Hematopoietic multipotent progenitor cell treated with erythropoietin and hydrocortisone succinate and interleukin-3 and kit ligand, for 6 days (in vitro differentiated cells): ENCODE results near the gene BCL2A1.
A peak's percentile ranks its signal among the peaks of the same experiment; 100 is the strongest.
"Not testable (repeated sequence)": the region's sequence is repeated elsewhere in the genome, so short reads cannot be mapped to it uniquely, and the experiment has no call there.

Source experiments
- DNase-seq: peaks from one replicate; pipeline ENCODE4 v3.0.0-alpha.2; 2015

Gene BCL2A1

GRCh38 chr15:79988448-79989117, 17.6 kb upstream of the BCL2A1 start:
- no peak for DNase-seq

GRCh38 chr15:79987969-79988368, 17.0 kb upstream of the BCL2A1 start:
- no peak for DNase-seq

GRCh38 chr15:79987569-79987955, 16.6 kb upstream of the BCL2A1 start:
- no peak for DNase-seq

GRCh38 chr15:79981831-79982455, 10.9 kb upstream of the BCL2A1 start:
- peak; percentile 47 for DNase-seq

GRCh38 chr15:79978655-79979514, 7.9 kb upstream of the BCL2A1 start:
- peak; percentile 66 for DNase-seq

GRCh38 chr15:79978260-79978654, 7.3 kb upstream of the BCL2A1 start:
- DNase-seq, result no peak

GRCh38 chr15:79977431-79978054, 6.5 kb upstream of the BCL2A1 start:
- peak; percentile 83 for DNase-seq

GRCh38 chr15:79973456-79974195, 2.6 kb upstream of the BCL2A1 start:
- no peak for DNase-seq

GRCh38 chr15:79972863-79973262, 1.9 kb upstream of the BCL2A1 start:
- no peak for DNase-seq

GRCh38 chr15:79970181-79970580, 815 bp downstream of the BCL2A1 start:
- DNase-seq, result peak; percentile 39

GRCh38 chr15:79969146-79969545, 1.9 kb downstream of the BCL2A1 start:
- no peak for DNase-seq

GRCh38 chr15:79967298-79968182, 3.5 kb downstream of the BCL2A1 start:
- DNase-seq, result no peak

GRCh38 chr15:79966634-79967297, 4.2 kb downstream of the BCL2A1 start:
- DNase-seq, result no peak

- DNase-seq, result no peak
Observed at GRCh38 chr15:79965846-79966630, 5.0 kb downstream of the BCL2A1 start.

- DNase-seq, result no peak
Observed at GRCh38 chr15:79964232-79964805, 6.7 kb downstream of the BCL2A1 start.

GRCh38 chr15:79962921-79963320, 8.1 kb downstream of the BCL2A1 start:
- DNase-seq, result not testable (repeated sequence)

GRCh38 chr15:79962178-79962577, 8.8 kb downstream of the BCL2A1 start:
- DNase-seq, result no peak

- no peak for DNase-seq
Observed at GRCh38 chr15:79960502-79961212, 10.3 kb downstream of the BCL2A1 start.

- DNase-seq, result no peak
Observed at GRCh38 chr15:79957741-79958140, 13.3 kb downstream of the BCL2A1 start.
